HG02970 (cell line): Measurements from ENCODE around the gene POLK.
"Not testable (repeated sequence)": the region's sequence is repeated elsewhere in the genome, so short reads cannot be mapped to it uniquely, and the experiment has no call there.

Experiments
- ATAC-seq: cut with Tn5 transposase; IDR thresholded peaks from one replicate; pipeline ENCODE4 v1.9.1; 2021; ENCODE audit warnings: mild to moderate bottlenecking, moderate library complexity, moderate number of reproducible peaks; ENCODE audit not compliant: unreplicated experiment, low FRiP score

Gene POLK

DNA sequence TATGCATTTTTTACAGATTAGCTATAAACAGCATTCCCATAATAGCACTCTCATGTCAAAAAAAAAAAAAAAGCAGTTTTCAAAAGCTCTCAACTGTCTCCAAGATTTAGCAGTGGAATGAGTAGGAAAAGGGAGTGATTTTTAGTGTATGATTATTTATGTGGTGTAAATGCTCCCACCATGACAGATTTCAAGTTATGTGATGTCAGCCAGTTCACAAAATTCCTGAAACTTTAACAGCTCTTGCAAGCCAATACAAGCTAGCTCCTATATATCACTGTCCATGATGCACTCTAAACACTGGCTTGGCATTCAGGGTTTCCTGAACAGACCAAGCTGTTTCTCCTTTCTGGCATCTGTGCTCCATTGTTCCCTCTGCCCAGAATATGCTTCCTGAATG is 91.7 kb downstream of the POLK start:
- no peak for ATAC-seq

DNA sequence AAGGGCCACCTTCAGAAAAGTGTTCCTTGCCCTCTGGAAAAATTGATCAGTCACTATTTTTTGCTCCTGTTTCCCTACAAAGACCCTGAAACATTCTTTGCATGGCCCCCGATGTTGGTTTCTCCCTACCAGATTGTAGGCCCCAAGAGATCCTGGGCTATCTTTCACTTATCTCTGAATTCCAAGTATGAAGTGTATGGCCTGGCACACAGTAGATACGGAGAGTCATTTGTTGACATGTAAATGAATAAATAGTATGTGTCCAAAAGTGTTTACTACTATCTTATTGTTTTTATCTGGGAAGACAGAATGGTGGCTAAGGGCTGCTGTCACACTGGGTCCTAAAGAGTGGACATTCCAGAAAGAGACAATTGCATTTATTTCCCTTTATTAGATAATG is 92.1 kb downstream of the POLK start:
- ATAC-seq = no peak

DNA sequence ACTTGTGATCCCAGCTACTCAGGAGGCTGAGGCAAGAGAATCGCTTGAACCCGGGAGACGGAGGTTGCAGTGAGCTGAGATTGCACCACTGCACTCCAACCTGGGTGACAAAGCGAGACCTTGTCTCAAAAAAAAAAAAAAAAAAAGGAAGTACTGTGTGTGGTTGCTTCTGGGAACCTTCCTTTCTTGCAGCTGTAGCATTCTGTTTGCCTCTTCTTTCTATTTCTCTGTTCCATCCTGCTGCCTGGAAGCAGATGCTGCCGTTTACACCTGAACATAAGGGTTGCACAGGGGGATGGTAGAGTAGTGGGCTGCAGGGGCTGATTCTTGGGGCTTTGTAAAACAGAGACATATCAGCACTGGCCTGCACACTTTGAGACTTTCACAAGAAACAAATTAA is 95.7 kb downstream of the POLK start:
- ATAC-seq = not testable (repeated sequence)

DNA sequence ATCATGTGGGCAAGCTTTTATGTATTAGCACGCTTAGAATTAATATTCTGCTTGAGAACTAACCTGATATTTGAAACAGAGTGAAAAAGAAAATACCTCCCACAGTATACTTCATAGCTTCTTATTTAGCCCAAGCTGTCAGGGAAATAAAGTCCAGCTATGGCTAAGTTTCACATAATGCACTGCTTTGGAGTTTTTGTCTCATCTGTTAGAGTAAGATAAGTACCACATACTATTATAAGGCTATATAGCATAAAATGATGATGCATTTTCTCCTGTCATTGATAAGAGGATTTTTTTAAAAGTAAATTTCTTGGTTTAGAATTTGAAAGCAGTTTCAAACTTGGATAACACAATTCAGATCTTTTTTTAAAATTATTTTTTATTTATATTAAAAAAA is 97.2 kb downstream of the POLK start:
- ATAC-seq = no peak

DNA sequence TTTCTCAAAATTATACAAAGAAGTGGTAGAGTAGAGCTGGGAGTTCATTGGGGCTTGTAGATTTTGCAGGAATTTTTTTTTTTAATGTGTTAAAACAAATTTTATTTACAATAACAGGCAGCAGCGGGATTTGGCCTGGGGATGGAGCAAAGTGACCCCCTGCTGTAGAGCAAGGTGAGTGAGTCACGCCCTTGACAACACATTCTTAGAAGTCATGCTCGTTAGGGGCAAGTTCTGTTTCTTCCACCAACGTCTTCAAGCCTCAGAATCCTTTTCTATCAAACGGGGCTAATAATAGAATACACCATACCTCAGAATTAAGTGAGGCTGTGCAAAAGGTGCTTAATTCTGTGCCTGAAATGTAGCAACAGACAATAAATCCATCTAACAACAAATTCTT is 98.5 kb downstream of the POLK start:
- ATAC-seq = no peak

DNA sequence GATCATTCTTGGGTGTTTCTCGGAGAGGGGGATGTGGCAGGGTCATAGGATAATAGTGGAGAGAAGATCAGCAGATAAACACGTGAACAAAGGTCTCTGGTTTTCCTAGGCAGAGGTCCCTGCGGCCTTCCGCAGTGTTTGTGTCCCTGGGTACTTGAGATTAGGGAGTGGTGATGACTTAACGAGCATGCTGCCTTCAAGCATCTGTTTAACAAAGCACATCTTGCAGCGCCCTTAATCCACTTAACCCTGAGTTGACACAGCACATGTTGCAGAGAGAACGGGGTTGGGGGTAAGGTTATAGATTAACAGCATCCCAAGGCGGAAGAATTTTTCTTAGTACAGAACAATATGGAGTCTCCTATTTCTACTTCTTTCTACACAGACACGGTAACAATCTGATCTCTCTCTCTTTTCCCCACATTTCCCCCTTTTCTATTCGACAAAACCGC is 99.2 kb downstream of the POLK start:
- ATAC-seq = not testable (repeated sequence)

DNA sequence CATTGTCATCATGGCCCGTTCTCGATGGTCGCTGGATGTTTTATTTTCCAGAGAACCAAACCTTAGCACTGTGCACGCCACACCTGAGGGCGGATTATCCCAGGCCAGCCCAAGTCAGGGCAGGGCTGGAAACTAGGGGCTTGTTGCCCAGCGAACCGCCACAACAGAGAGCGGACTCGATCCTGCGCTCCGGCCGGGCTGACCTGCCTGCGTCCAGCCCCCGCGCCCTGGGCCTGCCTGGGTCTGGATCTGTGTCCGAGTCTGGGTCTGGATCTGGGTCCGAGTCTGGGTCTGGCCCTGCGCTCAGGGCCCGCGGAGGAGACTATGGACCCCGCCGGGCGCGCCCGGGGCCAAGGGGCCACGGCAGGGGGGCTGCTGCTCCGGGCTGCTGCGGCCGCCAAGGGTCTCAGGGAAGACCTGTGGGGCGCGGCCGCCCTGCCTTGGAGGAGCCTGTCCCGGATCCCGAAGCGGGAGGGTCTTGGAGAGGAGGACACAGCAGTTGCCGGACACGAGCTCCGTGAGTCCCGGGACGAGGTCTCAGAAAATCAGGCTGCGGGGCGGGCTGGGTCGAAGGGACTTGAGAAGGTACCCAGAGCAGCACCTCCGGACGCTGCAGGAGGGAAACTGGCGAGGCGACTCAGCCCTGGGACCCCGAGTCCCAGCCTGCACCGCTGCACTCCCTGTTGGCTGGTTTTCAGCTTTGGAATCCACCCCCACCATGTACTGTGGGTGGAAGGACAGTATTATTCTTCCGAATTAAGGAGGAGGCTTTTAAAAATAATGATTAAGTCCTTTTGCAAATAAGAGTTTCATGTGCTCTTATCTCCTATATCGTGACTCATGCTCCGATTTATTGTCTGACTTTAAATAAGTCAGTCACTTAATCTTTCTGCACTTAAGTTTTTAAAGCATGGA is 99.9 kb downstream of the POLK start, which contains the start of gene ANKDD1B:
Gene ANKDD1B (plus strand): TSS at position 143 of the 915 bp plus-strand sequence. CDS start 182 bp downstream, at position 325.
- ATAC-seq = no peak

DNA sequence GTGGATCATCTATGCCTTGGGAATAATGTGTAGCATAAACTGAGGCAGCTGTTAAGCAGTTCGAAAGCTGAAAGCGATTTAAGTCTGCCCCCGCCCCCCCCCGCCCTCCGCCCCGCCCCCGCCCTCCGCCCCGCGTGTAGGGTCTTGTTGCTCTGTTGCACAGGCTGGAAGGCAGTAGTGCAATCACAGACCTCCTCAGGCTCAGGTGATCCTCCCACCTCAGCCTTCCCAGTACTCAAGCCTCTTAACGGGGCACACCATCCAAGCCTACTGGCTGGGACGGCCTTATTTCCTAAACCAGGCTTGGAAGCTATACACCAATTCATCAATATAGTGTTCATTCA is 100.5 kb downstream of the POLK start:
- no peak for ATAC-seq

DNA sequence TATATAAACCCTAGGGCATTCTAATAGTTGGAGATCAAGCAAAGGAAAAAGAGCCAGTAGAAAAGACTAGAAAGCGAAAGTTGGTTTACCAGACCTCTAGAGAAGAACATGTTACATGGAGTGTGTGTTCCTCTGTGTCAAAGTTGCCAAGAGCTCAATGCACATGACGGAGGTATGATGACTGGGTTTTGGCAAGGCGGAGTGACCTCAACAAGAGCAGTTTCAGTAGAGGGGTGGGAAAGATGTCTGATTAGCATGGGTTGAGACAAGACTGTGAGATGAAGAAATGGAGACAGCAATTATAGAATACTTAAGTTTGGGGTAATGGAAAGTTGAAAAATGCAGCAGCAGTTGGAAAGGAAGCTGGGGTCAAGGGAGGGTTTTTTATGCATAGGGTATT is 101.2 kb downstream of the POLK start:
- ATAC-seq = no peak

DNA sequence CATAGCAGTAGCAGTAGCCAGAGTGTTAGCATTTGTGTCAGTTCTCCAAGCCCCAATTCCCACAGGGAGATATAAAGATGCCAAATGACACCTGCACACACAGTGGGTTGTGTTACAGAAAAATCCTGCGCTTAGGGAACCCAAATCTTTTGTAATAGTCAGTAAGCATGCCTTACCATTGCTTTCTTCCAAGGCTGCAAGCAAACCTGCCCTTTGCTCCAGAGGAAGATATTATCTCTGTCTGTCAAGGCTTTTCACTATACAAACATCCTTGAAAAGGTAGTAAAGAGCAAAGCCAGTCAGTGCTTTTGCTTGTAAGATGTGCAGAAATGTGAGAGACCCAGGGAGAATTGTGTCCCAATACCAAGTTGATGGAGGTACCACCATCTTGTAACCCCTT is 102.5 kb downstream of the POLK start:
- no peak for ATAC-seq

DNA sequence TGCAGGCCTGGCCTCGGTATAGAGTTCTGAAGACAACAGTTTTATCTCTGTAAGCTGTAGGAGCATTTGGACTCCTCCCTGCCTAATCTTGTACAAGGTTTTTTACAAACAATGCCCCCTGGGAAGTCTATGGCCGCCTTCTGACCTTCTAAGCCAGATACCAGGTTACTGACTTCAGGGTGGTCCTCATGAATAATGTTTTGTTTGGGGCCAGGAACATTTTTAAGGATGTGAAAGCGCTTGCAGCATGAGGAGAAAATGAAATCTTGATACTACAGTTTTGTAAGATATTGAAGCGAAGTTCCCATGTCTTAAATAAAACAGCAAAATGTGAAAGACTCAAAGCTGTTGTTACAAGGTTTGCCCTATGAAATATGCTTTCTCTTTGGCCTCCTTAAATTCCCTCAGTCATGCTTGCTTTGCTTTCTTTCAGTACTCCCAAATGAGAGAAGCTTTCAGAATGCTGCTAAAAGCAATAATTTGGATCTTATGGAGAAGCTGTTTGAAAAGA is 104.7 kb downstream of the POLK start:
- ATAC-seq = no peak

DNA sequence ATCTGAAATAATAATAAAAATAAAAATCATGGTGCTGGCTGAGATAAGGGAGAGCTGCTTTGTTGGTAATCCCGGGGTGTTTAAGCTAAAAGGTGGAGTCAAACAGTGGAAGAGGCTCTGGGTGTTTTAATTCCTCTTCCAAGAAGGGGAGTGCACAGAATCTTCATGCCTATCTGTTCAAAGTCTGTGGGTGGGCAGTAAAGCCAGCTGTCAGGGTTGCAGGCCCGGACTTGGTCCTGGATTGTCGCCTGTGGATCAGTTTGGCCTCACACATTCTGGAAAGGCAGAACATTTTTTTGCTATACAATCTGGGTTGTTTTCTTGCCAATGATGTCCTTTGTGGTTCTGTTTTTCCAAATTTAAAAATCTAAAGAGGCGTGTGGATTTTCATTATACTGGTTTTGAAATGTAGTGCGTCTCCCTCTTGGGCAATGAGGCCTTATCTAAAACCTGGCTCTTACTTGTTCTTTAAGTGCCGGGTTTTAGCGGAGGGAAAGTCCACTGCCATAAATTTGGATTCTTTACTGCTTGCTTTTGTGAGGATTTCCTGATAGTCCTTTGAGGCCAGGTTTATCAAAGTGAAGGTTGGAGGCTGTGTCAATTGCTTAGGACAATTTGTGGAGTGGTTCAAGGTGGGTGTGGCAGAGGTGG is 105.4 kb downstream of the POLK start:
- ATAC-seq = no peak

DNA sequence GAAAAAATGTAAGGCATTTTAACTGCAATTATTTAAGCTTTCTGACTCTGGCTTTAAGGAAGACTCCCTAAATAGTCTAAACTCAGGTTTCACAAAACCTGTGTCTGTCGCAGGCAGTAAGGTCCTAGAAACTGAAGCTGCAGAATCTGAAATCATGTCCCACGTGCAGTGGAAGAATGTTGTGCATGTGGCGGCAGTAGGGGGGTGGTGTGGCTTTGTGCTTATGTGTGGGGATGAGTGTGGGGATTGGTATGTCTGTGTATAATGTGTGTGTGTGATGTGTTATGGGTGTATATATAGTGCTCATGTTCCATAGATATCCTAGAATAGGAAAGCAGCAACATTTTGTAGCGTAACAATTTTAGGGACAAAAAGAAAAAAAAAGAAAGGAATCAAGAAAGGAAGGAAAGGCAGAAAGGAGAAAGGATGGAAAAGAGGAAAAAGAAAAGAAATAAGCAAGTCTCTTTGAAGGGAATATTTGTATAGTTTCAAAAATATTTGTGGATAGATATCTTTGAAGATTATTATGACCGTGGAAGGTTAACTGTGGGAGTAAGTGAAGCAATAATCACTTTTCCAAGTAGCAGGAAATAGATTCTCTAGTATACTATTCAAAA is 106.2 kb downstream of the POLK start:
- ATAC-seq = no peak

DNA sequence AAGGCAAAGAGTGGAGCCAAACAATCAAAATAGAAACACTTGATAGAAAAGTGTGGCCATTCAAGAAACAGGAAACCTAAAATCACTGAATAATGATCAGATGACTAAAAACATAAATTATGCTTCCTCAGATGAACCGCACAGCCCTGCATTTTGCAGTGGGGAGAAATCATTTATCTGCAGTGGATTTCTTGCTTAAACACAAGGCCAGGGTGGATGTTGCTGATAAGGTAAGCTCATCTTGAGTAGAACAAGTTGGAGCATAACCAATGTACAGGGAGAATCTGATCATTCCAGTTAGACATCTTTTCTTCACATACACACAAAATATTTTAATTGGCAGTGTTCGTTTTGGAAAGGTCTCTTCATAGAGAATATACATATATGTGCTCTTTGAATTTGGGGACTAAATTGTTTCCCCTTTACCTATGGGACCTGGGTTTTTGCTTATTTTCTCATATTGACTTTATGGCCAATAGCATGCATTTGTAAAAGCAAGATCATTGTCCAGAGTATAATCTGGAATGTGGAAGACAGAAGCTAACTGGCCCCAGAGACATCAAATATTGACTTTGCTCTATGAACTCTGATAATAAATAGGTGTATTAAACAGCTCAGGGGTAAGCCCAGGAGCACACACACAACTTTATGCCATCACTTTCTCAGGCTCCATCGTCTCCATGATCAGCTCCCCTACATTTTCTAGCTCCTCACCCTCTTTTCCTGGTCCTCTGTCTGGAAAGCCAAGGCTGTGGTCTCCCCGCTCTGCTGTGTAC is 108.7 kb downstream of the POLK start:
- no peak for ATAC-seq

DNA sequence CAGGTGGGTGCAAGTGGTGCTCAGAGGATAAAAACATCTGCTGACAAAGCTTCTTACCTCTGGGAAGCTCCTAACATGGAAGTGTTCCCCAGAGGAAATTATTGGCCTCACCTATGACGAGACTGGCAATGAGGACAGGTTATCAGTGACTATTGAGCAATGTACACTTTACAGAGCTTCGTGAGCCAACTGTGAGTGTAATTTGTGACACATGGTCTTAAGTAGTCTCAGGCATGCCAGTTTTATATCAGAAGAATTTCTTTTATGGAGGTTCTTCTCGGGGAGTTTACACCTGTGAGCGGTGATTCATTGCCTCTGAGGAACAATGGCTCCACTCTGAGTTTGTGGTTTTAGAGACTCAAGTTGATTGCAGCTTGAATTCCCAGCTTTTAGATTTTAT is 110.9 kb downstream of the POLK start:
- no peak for ATAC-seq

DNA sequence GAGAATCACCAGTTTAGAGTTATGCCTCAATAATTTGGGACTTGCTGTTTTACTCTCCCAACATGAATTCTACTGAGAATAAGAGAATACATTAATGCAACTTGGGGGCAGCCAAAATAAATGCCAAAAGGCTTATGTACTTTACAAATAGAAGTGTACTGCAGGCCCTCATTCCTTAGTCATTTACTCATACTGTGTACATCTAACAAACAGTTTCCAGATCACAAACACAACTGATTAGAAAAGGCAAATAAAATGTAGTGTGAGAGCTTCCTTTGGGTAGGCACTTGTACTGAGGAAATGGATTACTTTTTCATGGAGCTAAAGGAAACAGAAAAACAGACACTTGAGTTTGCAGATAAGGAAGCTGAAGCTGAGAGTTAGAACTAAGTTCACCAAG is 112.2 kb downstream of the POLK start:
- no peak for ATAC-seq

DNA sequence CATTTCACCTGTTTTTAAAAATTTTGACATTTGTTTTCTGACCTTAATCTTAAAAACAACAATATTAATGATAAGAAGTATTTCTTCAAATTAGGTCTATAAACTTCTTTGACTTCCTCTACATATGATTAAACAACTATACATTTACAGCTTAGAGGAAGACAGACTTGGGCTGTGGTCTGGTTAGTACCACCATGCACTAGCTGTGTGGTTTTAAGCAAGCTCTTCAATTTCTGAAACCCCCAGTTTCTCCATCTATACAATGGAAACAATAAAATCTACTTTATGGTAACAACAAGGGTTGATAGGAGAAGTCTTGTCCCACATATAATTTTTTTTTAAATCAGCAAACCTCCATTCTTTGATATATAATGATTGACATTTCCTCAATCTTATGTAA is 115.3 kb downstream of the POLK start:
- ATAC-seq = no peak

DNA sequence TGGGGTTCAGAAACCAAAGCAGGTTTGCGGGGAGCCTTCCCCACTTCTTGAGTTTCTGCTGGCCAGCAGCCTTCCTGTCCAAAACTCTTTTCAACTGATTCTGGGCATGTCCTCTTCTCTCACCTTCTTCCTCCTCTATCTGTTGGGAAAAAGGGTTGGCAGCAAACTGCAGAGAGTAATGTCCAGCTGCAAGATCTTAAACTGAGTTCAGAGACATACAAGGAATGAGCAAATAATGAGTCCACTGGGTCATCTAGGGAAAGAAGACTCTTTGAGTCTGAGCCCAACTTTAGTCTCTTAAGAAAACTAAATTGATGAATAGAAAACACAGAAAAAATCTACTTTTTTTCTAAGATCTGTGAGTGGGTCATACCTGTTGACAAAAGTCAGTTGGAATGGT is 116.1 kb downstream of the POLK start:
- no peak for ATAC-seq

DNA sequence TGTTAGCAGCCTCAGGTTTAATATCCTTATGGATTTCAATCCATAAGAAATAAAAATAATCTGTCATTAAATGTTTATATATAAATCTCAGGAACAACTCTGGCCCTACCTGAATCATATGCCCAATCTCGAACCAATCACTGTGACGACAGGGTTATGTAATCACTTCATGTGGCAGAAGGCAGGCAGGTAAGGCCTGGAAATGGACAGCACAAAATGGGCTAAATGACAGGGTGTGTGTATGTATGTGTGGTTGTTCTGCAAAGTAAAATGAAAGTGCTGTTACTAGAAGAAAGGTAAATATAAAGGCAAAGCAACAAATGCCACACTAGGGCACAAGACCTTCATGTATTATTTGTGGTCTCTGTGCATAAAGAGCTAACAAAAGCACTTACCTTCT is 119.2 kb downstream of the POLK start:
- ATAC-seq = no peak

DNA sequence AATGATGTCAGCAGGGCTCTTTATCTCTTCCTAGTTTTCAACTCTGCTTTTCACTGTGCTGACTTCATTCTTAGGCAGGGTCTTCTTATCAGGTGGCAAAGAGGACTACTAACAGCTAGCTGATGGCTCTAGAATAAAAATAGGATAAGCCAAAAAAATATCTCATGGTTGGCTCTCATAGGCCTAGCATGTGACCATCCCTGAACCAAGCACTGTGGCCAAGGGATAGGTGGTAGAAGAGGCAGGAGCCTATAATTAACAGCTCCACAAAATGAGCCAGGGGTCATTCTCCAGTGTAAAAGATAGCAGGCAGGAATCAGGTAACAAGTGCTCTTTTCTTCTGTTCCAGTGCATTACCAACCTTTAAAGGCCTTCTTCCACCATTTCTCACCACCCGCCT is 120.6 kb downstream of the POLK start:
- no peak for ATAC-seq

DNA sequence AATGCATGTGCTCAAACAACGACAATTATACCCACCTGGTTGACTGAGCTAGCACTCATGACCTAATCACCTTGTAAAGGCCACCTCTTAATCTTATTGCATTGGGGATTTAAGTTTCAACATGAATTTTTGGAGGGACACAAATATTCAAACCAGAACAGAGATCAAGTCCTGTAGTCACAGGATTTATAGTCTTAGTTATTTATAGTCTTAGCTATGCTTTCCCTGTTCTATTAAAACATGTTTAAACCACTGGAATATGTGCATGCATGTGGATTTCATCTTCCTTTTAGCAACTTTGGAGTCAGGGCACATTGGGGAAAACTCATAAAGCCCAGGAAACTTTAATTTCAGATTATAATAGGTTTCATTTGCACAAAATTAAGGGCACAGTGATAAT is 126.3 kb downstream of the POLK start:
- no peak for ATAC-seq
